Epithelial cell of proximal tubule (primary cell): ENCODE data around the gene GALNT1. TPM values are rescaled to one million over a fixed set of nuclear protein-coding genes. Genes with fewer than 3 reads are reported as not detected.

Experiments
- DNase-seq: peaks from one replicate; pipeline ENCODE4 v3.0.0-alpha.2; 2011; ENCODE audit warnings: low read depth
- H3K4me3 ChIP-seq: 2 replicates; pipeline ENCODE4 v1.5.1; 2011; ENCODE audit warnings: low read depth, mild to moderate bottlenecking, low read length
- total RNA-seq: library from RNA; depleted of rRNA; stranded (reverse); fragments of >200 nt; gene quantifications from 2 replicates; pipeline ENCODE4 v1.2.3, GENCODE V29; 2015
- TF ChIP-seq, protein P1 (sequence below): conservative IDR thresholded peaks from 2 replicates; pipeline ENCODE4 v1.5.1; 2012; ENCODE audit warnings: low read depth, mild to moderate bottlenecking, low read length

GALNT1 gene
- total RNA-seq, 1 donor from 2014 or later = 49.5 TPM

DNA sequence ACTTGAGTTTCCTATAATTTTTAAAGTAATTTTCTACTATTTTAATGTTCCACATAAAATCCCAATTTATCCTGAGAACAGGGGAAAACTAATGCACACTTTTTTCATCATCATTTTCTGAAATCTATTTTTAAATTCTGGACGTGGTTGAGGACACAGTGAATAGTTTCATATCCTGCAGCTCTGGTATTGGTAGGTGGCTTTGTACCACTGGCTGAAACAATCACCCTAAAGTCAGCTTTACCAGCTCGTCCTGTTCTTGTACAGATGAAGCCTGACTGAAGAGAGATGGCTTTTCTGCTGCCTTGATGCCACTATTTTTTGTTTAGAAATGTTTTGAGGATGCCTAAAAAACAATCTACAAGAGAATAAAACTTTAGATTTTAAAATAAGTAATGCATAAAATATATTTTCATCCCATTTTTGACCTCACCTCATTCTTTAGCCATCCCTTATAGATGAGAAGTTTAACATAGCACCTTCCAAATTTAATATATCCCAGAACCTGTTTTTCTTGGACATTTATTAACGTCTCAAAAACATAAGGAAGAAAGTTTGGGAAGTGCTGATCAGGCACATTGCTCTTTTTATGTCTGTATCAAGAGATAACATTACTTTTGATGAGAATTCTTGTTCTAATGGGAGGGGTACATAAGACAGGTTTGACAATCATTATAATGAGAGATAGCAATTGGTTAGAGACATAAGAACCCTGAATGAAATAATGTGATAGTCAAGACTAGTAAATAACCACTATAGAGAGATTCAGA is 80.9 kb downstream of the GALNT1 start:
- no peak overlapping the region for H3K4me3 ChIP-seq
- TF ChIP-seq, protein P1, sequence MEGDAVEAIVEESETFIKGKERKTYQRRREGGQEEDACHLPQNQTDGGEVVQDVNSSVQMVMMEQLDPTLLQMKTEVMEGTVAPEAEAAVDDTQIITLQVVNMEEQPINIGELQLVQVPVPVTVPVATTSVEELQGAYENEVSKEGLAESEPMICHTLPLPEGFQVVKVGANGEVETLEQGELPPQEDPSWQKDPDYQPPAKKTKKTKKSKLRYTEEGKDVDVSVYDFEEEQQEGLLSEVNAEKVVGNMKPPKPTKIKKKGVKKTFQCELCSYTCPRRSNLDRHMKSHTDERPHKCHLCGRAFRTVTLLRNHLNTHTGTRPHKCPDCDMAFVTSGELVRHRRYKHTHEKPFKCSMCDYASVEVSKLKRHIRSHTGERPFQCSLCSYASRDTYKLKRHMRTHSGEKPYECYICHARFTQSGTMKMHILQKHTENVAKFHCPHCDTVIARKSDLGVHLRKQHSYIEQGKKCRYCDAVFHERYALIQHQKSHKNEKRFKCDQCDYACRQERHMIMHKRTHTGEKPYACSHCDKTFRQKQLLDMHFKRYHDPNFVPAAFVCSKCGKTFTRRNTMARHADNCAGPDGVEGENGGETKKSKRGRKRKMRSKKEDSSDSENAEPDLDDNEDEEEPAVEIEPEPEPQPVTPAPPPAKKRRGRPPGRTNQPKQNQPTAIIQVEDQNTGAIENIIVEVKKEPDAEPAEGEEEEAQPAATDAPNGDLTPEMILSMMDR = no peak
- DNase-seq = no peak

DNA sequence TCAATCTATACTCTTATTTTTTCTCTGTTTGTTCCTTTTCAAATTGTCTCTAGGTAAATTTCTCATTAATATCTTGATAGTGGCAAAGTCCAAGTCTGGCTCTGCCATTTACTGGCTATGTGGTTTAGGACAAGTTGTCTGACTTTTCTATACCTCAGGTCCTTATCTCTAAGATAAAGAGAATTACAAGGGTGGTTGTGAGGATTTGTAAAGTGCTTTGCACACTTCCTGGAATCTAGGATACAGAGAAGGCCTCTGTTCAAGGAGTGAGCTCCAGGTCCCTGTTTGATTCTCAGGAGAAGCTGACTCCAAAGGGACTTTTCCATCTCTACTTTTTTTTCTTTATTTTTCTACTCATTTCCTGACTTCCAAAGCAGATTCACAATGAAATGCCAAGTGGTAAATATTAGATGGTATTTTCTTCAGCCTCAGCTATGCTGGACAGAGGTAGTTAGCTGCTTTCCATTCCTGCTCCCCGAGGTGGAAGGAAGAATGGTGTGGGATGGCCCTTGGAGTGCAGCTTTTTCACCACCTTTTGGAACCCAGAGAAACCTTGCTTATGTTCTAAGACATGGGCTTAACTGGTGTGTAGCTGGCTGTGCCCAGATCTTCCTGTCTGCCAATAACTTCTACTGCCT is 90.5 kb downstream of the GALNT1 start:
- H3K4me3 ChIP-seq = no peak overlapping the region
- no peak for DNase-seq
- TF ChIP-seq, protein P1 = no peak

DNA sequence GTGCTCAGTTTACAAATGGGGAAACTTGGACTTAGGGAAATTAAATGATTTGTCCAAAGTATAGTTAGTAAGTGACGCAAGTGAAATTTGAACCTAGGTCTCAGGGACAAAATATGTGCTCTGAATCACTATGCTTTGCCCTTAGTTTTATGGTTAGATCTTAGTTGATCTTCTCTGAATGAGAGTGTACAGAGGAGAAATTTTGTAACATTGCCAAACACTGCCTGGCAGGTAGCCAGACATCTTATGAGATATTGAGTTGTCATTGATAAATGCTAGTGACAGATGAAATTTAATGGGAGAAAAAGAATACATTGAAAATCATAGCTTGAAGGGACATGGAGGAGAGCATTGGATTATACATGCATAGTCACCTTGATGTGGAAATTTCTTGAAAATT is 91.4 kb downstream of the GALNT1 start:
- H3K4me3 ChIP-seq = no peak overlapping the region
- TF ChIP-seq, protein P1 = no peak
- no peak for DNase-seq

DNA sequence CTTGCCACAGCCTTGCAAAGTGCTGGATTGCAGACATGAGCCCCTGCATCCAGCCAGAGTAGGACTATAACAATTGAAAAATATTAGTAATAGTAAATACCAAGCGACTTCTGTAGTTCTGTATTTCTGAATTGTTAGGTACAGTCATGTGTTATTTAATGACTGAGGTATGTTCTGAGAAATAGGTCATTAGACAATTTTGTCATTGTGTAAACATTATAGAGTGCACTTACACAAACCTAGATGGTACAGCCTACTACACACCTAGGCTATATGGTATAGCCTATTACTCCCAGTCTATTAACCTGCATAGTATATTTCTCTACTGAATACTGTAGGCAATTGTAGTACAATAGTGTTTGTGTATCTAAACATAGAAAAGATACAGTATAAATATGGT is 92.1 kb downstream of the GALNT1 start:
- DNase-seq = no peak
- H3K4me3 ChIP-seq = no peak overlapping the region
- TF ChIP-seq, protein P1 = no peak

DNA sequence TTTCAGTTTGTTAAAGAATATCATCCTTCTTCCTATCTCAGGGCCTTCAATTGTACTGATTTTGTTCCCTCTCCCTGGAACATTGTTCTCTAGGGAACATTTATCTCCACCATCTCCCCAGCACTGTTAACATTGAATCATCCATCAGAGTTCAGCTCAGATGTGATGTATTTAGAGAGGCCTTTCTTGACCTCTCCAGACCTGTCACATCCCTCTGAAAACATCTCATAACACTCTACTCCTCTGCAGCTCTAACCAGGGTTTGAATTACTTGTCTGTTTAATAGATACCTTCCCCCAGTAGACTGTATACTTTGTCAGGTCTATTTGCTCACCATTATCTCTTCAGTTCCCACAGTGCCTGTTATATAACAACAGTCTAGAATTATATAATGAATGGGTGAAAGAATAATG is 98.6 kb downstream of the GALNT1 start:
- TF ChIP-seq, protein P1 = no peak
- DNase-seq = no peak
- H3K4me3 ChIP-seq = no peak overlapping the region

DNA sequence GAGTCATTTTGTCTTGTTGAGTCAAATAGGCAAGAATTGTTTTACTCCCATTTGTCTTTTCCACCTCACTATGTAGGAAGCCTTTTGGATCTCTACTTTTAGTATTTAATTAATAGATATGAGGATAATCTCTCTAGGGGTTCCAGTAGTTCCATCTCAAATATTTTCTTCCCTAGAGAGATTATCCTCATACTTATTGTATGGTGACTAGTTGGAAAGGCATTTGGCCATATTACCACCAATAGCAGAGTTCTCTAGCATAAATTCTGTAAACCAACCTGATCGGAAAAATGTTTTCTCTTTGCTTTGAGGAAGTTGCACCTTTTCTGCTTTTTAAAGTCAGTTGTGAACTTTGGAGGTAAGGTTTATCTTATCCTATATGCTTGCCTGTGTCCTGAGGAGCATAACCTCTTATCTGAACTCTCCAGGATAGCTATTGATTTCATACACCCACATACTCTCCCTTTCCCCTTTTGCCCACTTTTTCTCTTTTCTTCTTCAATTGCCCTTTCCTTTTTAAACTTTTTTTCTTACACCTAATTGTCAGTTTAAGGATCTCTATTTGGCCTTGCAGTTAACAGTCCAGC is 100.8 kb downstream of the GALNT1 start:
- no peak overlapping the region for H3K4me3 ChIP-seq
- TF ChIP-seq, protein P1 = no peak
- no peak for DNase-seq
